ENCODE measurements around the gene USF1.
A peak's percentile ranks its signal among the peaks of the same experiment; 100 is the strongest.
"Not testable (repeated sequence)": the region's sequence is repeated elsewhere in the genome, so short reads cannot be mapped to it uniquely, and the experiment has no call there.

The USF1 gene

GRCh38 chr1:161019751-161020495, 25.9 kb downstream of the USF1 start:
- no peak for DNase-seq (ENCODE audit: low read depth in 2 of 2)

GRCh38 chr1:161019111-161019660, 26.6 kb downstream of the USF1 start:
- not testable (repeated sequence) for DNase-seq (ENCODE audit: low read depth in 2 of 2)

DNA sequence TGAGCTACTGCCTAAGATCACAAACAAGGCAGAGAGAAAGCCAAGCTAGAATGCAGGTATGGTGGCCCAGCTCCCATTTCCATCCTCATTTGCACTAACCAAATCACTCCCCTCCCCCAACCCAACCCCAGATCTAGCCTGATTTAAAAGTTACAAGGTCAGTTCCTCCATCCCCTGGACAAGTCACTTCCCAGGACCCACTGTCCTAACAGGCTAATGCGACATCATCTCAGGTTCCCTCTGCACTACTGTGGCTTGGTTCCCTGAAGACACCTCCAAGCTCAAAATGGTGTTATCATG, 27.2 kb downstream of the USF1 start:
- DNase-seq (ENCODE audit: low read depth in 2 of 2) = no peak

DNA sequence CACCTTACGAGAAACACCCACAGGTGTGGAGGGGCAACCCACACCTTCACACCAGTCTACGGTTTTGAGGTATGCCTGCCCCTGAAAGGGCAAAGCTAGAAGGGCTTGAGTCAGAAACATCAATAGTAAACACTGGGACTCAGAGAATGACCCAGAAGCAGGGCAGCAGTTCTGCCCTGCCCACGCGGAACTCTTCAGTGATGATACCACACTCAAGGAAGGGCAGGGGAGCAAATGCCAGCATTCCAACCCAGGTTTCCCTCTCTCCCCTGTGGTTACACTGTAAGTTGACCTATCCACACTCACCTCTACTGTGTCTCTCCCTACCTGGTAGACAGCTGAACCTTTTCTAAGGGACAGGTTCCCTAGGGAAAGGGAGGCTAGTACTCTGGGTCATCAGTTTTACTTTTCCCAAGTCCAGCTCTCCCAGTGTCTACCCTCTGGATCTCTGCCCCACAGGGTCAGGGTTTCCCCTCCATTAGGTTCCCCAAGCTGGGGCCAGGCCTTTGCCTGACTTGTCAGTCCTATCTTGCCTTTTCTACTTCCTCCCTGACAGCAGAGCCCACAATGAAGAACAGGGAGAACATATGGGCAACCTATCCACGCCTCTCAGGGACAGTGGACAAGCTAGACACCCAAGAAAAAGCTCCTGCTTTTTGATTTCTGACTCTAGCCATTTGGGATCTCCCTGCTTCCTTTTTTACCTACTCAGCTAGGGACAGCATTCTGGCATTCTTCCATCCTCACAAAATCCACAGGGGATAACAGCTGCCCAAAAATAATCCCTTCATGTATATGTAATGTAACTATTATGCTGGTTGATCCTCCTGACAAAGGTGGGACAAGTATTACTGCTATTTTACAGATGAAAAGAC, 27.8 kb downstream of the USF1 start:
- DNase-seq (ENCODE audit: low read depth in 2 of 2) = no peak

DNA sequence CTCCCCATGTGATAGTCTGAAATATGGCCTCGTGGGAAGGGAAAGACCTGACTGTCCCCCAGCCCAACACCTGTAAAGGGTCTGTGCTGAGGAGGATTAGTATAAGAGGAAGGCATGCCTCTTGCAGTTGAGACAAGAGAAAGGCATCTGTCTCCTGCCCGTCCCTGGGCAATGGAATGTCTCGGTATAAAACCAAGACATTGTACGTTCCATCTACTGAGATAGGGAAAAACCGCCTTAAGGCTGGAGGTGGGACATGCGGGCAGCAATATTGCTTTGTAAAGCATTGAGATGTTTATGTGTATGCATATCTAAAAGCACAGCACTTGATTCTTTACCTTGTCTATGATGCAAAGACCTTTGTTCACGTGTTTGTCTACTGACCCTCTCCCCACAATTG, 28.6 kb downstream of the USF1 start:
- DNase-seq (ENCODE audit: low read depth in 2 of 2) = not testable (repeated sequence)

- not testable (repeated sequence) for DNase-seq (ENCODE audit: low read depth in 2 of 2)
Measured at GRCh38 chr1:161016683-161017082, 29.1 kb downstream of the USF1 start.

GRCh38 chr1:161013488-161014230, 32.1 kb downstream of the USF1 start:
- peak in 1 of 2 experiments; percentile 65 for DNase-seq (ENCODE audit: low read depth in 2 of 2)

DNA sequence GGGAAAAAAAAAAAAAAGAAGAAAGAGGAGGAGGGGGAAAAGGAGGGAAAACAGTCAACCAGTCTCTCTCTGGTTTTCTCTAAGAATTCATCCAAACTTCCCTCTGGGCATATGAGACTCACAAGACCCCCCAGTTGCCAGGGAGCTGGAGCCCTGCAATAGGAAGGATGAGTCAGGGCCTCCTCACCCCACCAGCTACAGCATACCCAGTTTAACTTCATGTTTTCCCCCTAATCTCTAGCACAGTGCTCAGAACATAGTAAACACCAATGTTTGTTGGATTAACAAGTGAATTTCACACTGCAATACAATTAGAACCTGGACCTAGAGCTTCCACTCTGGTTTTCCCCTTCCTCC, 32.7 kb downstream of the USF1 start:
- no peak for DNase-seq (ENCODE audit: low read depth in 2 of 2)

- no peak for DNase-seq (ENCODE audit: low read depth in 2 of 2)
Measured at GRCh38 chr1:161012420-161012819, 33.4 kb downstream of the USF1 start.

DNA sequence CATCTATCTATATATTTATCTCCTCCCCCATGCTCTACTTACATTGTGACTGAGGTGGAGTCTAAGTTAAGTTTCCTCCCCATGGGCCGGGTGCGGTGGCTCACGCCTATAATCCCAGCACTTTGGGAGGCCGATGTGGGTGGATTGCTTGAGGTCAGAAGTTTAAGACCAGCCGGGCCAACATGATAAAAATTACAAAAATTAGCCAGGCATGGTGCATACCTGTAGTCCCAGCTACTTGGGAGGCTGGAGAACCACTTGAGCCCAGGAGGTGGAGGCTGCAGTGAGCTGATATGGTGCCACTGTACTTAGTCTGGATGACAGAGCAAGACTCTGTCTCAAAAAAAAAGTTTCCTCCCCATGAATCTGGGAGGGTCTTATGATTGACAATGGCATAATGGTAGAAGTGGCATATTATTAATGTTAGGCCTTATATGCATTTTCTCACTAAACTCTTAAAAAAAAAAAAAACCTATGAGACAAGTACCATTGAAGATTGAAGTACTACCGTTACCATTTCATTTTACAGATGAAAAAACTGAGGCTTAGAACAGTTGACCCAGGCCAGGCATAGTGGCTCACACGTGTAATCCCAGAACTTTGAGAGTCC, 36.1 kb downstream of the USF1 start:
- no peak for DNase-seq (ENCODE audit: low read depth in 2 of 2)

DNA sequence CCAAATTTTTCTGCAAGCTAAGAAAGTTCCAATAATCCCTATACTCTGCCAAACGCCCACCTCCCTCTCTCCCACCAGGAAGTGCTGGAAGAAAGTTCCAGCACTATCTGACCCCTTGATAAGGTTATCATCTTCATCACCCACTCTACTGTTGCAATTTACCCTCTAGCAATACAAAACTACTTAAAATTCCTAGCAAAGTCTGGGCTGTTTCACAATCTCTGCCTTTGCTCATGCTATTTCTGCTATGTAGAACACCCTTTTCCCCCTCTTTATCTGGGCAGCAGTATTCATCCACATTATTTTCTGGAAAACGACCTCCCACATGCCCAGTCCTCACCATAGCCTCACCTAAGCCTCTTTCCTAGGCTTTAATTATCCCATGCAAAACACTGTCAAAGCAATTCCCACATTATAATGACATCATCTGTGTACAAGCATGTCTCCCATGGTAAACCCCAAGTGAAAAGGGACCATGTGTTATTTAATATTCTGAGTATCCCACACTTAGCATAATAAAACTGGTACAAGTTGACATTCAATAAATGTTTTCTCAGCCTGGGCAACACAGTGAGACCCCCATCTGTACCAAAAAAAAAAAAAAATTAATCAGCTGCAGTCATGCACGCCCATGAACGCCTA, 36.8 kb downstream of the USF1 start:
- DNase-seq (ENCODE audit: low read depth in 2 of 2) = no peak

- no peak for DNase-seq (ENCODE audit: low read depth in 2 of 2)
Measured at GRCh38 chr1:161007369-161007768, 38.4 kb downstream of the USF1 start.

- no peak for DNase-seq (ENCODE audit: low read depth in 2 of 2)
Measured at GRCh38 chr1:161006563-161006962, 39.2 kb downstream of the USF1 start.

DNA sequence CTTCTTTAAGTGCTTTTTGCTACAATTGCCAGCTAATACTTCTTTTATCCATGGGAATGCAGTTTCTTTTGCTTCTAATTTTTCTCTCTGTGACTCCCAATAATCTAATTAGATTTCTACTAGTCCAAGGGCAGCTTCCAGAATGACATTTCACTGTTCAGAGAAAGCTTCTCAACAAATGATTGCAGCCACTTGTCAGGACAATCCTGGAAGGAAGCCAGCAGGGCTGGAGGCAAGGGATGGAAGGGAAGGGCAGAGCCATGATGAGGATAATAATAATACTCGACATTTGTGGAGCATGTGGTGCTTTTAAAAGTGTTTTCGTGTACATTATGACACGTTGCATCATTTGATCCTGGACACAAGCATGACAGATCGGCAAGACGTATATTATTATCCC, 44.3 kb downstream of the USF1 start:
- DNase-seq (ENCODE audit: low read depth in 2 of 2) = no peak

DNA sequence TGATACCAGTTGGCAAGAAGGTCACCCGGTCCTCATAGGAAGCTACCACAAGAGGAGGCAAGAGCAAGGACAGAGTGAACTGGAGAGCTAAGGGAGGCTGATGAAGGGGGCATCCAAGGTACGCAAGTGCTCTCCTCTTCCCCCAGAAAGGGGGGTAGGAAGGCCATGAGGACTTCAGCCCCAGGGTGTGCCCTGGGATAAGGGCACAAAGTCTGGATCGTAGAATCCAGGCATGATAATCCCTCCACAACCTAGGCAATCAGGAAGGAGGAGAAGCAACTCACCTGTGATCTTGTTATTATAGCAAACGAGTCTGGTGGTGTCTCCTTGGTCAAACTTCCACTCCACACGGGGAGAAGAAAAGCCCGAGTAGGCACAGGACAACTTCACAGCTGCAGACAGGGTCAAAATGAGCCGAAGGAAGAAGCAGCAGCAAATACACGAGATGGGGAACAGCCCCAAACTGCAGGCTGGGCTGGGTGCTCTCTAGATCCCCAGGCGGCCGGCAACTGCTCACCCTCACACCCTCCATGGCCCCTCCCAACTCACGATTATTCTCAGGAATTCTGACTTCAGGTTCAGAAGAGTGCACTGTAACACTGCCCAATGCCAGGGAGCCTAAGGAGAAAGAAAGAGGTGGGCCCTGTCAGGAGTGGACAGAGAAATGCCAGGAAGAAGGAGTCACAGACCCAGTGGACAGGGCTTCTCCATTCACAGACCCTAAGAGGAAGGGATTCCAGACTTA, 44.9 kb downstream of the USF1 start:
- DNase-seq (ENCODE audit: low read depth in 2 of 2) = no peak

DNA sequence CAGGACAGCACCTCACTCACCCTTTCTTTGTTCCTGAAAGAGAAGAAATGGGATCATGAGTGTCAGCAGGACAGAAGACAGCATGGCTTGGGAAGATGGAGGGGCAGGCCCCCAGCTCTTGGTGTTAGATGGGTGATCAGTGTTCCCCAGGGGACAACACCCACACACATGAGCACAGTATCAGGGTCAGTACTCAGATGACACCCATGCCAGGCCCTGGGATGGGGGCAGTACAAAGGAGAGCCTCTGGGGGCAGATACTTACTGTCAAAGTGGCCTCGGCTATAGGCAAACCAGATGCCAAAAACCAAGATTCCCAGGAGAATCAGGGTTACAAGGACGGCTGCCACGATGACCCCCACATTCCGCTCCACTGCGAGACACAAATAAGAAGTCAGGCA, 46.4 kb downstream of the USF1 start:
- no peak for DNase-seq (ENCODE audit: low read depth in 2 of 2)

GRCh38 chr1:160997323-160998038, 48.3 kb downstream of the USF1 start:
- DNase-seq (ENCODE audit: low read depth in 2 of 2) = peak in 1 of 2 experiments; percentile 41

- DNase-seq (ENCODE audit: low read depth in 2 of 2) = no peak
Measured at GRCh38 chr1:160996178-160996577, 49.6 kb downstream of the USF1 start.

GRCh38 chr1:160993544-160994193, 52.1 kb downstream of the USF1 start:
- no peak for DNase-seq (ENCODE audit: low read depth in 2 of 2)
